SIG-M5 (cell line): ENCODE data around the gene RIPK1.
"Not testable (repeated sequence)": the region's sequence is repeated elsewhere in the genome, so short reads cannot be mapped to it uniquely, and the experiment has no call there.

ENCODE experiments used
- DNase-seq: peaks from one replicate; lab custom pipeline; 2025; lab: John Stamatoyannopoulos, UW

The RIPK1 gene

GRCh38 chr6:3045777-3046176, 22.5 kb upstream of the RIPK1 start:
- no peak for DNase-seq

GRCh38 chr6:3046295-3046694, 22.0 kb upstream of the RIPK1 start:
- DNase-seq, result no peak

GRCh38 chr6:3048009-3048408, 20.3 kb upstream of the RIPK1 start:
- not testable (repeated sequence) for DNase-seq

DNA sequence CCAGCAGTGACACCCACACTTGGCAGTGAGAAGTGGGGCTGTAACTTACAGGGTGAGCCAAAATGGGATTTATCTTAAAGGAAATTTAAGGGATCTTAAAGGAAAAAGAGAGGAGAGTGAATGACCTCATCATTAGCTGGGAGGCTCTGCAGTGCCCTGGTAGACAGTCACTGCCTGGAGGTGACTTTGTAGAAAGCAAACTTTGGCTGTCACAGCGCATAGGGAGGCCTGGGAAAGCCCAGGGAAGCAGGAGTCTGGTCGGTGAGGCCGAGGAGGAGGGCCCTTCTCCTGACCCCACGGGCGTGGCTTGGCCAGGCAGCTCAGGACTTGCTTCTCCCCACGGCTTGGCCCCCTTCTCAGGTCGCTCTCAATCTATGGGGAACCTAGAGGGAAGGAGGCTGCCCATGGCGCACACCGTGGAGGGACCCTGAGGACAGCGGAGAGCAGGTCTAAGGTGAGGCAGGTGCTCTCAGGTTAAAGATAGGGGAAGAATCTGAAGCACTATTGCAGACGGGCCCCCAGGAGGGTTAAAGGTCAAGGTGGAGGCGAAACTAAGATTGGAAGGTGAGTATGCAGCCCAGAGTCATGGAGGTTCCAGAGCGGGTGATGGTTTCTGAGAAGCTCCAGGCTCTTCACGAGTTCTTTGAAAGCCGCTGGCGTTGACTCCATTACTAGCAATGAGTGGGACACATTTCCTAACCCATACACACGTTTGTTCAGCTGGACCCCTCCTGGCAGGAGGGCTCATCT, 15.6 kb upstream of the RIPK1 start:
- DNase-seq, result no peak

GRCh38 chr6:3053231-3053508, 15.1 kb upstream of the RIPK1 start:
- no peak for DNase-seq

GRCh38 chr6:3054229-3055157, 13.8 kb upstream of the RIPK1 start:
- DNase-seq, result not testable (repeated sequence)

DNA sequence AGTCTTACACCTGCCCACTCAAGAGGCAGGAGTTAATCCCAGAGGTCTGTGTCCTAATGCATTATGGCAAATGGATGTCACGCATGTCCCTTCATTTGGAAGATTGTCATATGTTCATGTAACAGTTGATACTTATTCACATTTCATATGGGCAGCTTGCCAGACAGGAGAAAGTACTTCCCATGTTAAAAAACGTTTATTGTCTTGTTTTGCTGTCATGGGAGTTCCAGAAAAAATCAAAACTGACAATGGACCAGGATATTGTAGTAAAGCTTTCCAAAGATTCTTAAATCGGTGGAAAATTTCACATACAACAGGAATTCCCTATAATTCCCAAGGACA, 13.2 kb upstream of the RIPK1 start:
- not testable (repeated sequence) for DNase-seq

DNA sequence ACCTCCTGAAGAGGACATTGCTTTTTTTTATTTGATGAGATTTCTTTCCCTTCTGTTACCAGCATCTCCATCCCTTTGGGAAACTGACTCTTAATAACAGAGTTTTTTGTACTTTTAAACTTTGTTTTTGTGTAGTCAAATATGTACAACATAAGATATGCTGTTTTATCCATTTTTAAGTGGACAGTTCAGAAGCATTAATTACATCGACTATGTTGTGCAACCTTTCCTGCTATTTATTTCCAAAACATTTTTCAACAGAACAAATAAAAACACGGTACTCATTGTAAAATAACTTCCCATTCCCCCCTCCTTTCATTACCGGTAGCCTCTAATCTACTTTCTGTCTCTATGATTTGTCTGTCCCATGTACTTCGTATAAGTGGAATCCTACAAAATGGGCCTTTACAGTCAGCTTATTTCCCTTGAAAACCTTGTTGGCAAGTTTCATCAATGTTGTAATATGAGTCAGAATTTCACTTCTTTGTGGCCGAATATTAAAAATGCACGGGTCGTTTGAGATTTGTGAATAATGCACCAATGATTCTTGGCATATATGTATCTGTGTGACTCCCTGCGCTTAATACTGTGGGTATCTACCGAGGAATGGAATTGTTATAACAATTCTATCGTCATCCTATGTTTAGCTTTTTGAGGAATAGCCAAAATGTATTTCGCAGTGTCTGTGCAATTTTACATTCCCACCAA, 11.1 kb upstream of the RIPK1 start:
- no peak for DNase-seq

DNA sequence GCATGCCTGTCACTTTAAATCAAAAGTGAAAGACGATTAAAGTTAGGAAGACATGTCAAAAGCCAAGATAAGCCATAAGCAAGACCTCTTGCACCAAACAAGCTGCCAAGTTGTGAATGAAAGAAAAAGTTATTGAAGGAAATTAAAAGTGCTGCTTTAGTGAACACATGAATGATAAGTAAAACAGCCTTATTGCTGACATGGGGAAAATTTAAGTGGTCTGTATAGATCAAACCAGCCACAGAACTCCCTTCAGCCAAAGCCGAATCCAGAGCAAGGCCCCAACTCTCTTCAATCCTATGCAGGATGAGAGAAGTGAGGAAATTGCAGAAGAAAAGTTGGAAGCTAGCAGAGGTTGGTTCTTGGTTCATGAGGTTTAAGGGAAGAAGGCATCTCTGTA, 9.3 kb upstream of the RIPK1 start:
- DNase-seq, result no peak

DNA sequence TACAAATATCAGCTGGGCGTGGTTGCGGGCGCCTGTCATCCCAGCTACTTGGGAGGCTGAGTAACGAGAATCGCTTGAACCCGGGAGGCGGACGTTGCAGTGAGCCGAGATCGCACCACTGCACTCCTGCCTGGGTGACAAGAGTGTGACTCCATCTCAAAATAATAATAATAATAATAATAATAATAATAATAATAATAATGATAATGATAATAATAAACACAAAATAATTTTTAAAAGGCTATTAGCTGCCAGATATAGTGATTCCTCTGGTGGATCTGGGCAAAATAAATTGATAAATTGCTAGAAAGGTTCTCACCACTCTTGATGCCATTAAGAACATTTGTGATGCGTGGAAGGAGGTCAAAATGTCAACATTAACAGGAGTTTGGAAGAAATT, 8.2 kb upstream of the RIPK1 start:
- DNase-seq, result not testable (repeated sequence)

GRCh38 chr6:3061501-3061941, 6.8 kb upstream of the RIPK1 start:
- no peak for DNase-seq

- not testable (repeated sequence) for DNase-seq
Measured at GRCh38 chr6:3063340-3063732, 5.0 kb upstream of the RIPK1 start.

- no peak for DNase-seq
Measured at GRCh38 chr6:3063733-3064700, 4.3 kb upstream of the RIPK1 start.

DNA sequence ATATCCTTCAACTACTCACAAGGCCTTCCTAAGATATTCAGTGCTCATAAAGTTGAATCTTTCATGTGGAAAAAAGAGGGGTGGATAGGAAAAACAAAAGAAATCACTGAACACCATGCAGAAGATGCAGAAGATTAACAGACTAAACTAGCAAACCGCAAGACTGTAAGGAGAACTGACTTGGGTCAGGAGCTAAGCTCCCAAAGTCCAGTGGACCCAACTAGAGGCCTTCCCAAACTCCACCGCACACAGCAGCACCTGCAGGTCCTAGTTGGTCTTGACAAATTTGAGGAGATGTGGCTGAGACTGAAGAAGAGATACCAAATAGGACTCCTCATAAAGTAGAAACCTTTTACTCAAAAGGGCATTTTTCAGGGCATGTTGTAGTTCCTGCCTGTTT, 3.3 kb downstream of the RIPK1 start:
- DNase-seq, result no peak

DNA sequence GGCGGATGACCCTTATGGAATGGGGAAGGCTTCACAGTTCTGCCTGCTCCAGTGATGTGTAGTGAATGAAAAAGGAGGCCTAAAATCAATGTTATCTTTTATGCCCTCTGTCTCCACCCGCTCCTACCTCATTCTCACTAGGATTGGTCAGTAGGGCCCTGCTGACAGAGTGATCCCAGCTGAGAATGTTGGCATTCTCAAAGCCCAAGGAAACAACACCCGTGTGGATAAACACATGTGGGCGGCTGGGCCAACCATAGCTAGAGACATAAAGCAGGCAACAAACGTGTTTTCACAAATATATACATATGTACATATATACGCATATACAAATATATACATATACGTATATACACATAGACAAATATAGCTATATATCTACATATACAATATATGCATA, 4.5 kb downstream of the RIPK1 start:
- DNase-seq, result no peak

DNA sequence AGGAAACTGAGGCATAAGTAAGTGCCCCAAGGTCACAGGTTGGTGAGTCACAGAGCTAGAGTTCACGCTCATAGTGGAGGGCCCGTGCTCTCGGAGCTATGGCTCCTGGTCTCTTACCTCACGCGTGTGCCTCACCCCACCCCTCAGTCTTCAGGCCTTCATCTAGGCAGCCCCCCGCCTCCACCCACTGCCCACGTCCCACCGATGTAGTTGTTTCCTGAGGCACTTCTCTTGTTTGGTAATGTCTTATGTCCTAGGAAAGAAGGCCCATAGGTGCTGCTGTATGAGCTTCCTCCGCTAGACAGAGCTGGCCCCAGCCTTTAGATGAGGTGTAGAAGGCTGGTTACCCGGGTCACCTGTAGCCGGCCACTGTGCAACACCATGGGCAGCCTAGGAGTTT, 5.1 kb downstream of the RIPK1 start:
- no peak for DNase-seq

- DNase-seq, result no peak
Measured at GRCh38 chr6:3075772-3076113, 7.4 kb downstream of the RIPK1 start.

DNA sequence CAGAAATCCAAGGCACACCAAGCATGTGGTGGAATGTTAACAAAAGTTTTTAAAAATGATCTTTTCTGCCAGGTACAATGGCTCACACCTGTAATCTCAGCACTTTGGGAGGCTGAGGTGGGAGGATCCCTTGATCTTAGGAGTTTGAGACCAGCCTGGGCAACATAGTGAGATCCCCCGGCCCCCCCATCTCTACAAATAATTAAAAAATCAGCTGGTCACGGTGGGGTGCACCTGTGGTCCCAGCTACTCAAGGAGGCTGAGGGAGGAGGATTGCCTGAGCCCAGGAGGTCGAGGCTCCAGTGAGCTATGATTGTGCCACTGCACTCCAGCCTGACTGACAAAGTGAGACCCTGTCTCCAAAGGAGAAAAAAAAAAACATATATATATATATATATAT, 8.0 kb downstream of the RIPK1 start:
- no peak for DNase-seq

- no peak for DNase-seq
Measured at GRCh38 chr6:3077430-3077829, 9.1 kb downstream of the RIPK1 start.

DNA sequence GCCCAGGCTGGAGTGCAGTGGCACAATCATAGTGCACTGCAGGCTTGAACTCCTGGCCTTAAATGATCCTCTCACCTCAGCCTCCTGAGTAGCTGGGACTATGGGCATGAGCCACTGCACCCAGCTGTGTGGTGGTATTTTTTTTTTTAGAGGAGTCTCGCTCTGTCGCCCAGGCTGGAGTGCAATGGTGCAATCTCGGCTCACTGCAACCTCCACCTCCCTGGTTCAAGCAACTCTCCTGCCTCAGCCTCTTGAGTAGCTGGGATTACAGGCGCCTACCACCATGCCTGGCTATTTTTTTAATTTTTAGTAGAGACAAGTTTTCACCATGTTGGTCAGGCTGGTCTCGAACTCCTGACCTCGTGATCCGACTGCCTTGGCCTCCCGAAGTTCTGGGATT, 10.7 kb downstream of the RIPK1 start:
- DNase-seq, result not testable (repeated sequence)

DNA sequence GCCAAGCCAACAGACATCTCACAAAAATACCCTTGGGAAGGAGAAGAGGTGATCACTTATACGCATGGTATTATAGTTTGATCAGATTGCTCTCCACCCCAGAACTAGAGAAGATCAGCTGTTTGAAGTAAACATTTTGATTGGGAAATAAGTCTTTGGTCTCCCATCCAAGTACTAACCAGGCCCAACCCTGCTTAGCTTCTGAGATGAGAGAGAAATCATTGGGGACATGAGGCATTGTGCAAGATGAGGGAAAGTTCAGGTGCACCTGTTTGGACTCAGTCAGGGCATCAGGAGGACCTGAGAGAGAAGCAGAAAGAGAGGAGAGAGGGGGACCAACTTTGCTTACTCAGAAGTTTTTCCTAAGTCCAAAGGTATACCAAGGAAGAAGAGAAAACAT, 11.4 kb downstream of the RIPK1 start:
- DNase-seq, result no peak

DNA sequence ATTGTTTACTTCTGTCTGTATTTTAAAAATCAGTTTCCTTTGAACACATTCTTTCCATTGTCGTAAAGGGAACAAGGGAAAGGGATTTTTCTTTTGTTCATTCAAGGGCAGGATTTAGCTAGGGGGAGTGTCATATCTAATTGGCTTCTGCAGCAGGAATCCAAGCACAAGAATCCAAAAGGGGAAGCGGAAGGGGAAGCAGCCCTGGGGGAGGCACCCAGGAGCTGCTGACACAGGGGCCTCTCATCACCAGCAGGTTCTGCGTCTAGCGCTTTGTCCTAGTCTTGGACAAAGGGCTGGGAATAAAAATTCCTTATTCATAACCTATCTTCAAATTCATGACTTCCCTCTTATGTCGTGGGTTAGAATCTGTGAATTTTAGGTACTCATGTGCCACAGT, 13.7 kb downstream of the RIPK1 start:
- DNase-seq, result no peak
